GM12873 (cell line): ENCODE measurements around the gene RNF212.

Experiments
- TF ChIP-seq, protein P1 (sequence below): IDR thresholded peaks from 2 replicates; pipeline ENCODE4 v1.5.1; 2012; ENCODE audit warnings: low read depth, mild to moderate bottlenecking, moderate library complexity, low read length, control low read depth; ENCODE audit not compliant: insufficient read depth; ENCODE audit errors: missing control alignments

Gene RNF212

GRCh38 chr4:1112174-1112820, 1.1 kb downstream of the RNF212 start:
- TF ChIP-seq, protein P1, sequence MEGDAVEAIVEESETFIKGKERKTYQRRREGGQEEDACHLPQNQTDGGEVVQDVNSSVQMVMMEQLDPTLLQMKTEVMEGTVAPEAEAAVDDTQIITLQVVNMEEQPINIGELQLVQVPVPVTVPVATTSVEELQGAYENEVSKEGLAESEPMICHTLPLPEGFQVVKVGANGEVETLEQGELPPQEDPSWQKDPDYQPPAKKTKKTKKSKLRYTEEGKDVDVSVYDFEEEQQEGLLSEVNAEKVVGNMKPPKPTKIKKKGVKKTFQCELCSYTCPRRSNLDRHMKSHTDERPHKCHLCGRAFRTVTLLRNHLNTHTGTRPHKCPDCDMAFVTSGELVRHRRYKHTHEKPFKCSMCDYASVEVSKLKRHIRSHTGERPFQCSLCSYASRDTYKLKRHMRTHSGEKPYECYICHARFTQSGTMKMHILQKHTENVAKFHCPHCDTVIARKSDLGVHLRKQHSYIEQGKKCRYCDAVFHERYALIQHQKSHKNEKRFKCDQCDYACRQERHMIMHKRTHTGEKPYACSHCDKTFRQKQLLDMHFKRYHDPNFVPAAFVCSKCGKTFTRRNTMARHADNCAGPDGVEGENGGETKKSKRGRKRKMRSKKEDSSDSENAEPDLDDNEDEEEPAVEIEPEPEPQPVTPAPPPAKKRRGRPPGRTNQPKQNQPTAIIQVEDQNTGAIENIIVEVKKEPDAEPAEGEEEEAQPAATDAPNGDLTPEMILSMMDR, result no peak

DNA sequence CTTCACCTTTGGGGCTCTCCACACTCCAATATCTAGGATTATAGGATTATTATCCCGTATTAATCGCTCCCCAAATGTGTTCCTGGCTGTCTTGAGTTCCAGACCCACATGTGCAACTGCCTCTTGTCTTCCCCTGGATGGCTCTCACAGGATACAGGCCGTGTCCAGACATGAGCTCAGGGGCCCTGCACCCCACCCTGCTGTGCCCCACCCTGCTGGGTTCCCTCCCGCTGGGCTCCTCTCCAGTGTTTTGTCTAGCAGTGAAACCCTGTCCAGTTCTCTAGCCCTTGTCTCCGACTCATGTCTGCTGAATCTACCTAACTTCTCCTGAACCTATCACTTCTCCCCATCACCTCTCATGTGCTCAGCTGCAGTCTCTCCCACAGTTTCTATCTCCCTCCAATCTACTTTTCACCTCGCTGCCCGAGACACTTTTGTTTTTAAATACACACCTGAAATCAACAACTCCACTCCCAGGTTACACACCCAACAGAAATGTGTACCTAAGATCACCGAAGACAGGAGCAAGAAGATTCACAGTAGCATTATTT, 2.0 kb downstream of the RNF212 start:
- TF ChIP-seq, protein P1, result no peak

- TF ChIP-seq, protein P1, result no peak
Measured at GRCh38 chr4:1109898-1110506, 3.4 kb downstream of the RNF212 start.

DNA sequence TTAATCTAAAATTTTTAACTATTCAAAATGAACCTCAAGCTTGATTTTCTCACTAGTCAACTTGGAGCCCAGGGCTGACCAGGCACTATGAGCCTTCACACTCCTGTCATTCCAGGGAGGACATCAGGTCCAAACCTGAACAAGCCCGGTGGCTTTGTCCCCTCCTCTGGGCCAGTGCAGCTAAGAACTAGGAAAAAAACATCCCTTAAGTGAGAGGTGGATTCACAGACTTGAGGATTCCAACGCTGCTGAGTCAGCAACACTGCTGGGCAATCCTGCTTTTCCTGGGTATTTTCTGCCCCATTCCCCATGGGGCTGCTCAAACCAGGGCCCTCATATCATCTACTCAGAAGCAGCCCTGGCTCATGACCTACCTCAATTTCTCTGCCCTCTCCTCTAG, 4.0 kb downstream of the RNF212 start:
- TF ChIP-seq, protein P1, result no peak

DNA sequence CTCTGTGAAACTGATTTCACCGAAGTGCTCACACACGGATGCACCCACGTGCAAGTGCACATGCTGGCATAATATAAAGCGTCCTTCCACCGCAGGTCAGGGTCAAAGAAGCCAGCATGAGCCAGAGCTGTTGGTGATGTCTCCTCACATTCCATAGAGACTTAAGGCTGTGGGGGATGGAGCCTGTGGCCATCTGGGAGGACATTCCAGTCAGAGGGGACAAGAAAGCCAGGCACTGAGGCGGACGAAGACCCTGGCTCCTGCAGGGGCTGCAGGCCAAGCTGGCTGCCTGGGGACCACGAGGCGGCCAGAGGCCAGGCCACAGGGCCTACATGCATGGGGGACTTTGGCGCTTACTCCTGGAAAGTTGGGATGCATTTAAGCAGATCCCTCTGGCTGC, 7.7 kb downstream of the RNF212 start:
- TF ChIP-seq, protein P1, result no peak

- TF ChIP-seq, protein P1, result no peak
Measured at GRCh38 chr4:1105067-1105466, 8.3 kb downstream of the RNF212 start.

GRCh38 chr4:1104647-1105046, 8.7 kb downstream of the RNF212 start:
- TF ChIP-seq, protein P1, result no peak
